Activated CD4-positive, alpha-beta T cell treated with anti-CD3 and anti-CD28 coated beads, Interleukin-2, amount 10 ng/mL, durations not matched to agents 7 days and 5 days (primary cell): ENCODE data around the gene POTEF. TPM values are rescaled to one million over a fixed set of nuclear protein-coding genes. Genes with fewer than 3 reads are reported as not detected.
"Not testable (repeated sequence)": the region's sequence is repeated elsewhere in the genome, so short reads cannot be mapped to it uniquely, and the experiment has no call there.

Experiments
- CTCF ChIA-PET: fragments of 350-600 bp; sonication (Branson Sonifier 250); formaldehyde crosslinking; loops from one replicate; lab custom pipeline; 2021; ENCODE audit warnings: antibody characterized with exemption; lab: Charles Lee
- POLR2A ChIA-PET: fragments of 350-600 bp; sonication (Branson Sonifier 250); formaldehyde crosslinking; loops from one replicate; lab custom pipeline; 2021; ENCODE audit warnings: antibody characterized with exemption; lab: Charles Lee
- DNase-seq: peaks from one replicate; pipeline ENCODE4 v3.0.0-alpha.2; 2020
- H3K27ac Mint-ChIP-seq: one replicate; pipeline ENCODE4 v1.8.0; 2021; ENCODE audit warnings: mild to moderate bottlenecking, moderate library complexity, mixed read lengths
- H3K27me3 Mint-ChIP-seq: one replicate; pipeline ENCODE4 v1.8.0; 2021; ENCODE audit warnings: mixed read lengths
- H3K36me3 Mint-ChIP-seq: one replicate; pipeline ENCODE4 v1.8.0; 2021; ENCODE audit warnings: low read depth, mixed read lengths
- H3K4me1 Mint-ChIP-seq: one replicate; pipeline ENCODE4 v1.8.0; 2021; ENCODE audit warnings: mixed read lengths
- H3K4me3 Mint-ChIP-seq: one replicate; pipeline ENCODE4 v1.8.0; 2021; ENCODE audit warnings: mild to moderate bottlenecking, moderate library complexity, mixed read lengths
- H3K9me3 Mint-ChIP-seq: one replicate; pipeline ENCODE4 v1.8.0; 2021; ENCODE audit warnings: mixed read lengths
- total RNA-seq, 2 experiments: library from RNA; stranded (reverse); gene quantifications; one replicate each; pipeline ENCODE4 v1.2.3, GENCODE V29; 2021

POTEF gene
- total RNA-seq, 2 experiments from 2014 or later, result not detected

DNA sequence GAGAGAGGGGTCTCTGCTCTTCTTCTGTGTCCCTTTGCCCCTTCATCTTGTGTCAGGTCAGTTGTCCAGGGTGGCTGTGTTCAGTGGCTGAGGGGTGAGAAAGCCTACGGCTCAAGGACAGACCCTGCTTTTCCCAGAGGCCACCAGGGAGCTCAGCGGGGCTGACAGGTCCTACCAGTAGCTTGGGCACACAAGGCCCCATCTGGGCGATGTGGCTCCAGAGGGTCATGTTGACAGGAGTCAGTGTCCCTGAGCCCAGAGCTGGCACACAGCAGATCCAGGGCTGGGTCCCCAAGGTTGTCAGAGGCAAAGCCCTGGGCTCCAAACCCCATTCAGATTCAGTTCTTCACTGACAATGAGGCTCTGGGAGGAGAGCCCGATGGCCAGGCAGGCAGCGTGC is 8.1 kb upstream of the POTEF start:
- H3K36me3 Mint-ChIP-seq, DNase-seq, POLR2A ChIA-PET, H3K27ac Mint-ChIP-seq, CTCF ChIA-PET, H3K4me1 Mint-ChIP-seq, H3K9me3 Mint-ChIP-seq, H3K27me3 Mint-ChIP-seq, H3K4me3 Mint-ChIP-seq: not testable (repeated sequence)

DNA sequence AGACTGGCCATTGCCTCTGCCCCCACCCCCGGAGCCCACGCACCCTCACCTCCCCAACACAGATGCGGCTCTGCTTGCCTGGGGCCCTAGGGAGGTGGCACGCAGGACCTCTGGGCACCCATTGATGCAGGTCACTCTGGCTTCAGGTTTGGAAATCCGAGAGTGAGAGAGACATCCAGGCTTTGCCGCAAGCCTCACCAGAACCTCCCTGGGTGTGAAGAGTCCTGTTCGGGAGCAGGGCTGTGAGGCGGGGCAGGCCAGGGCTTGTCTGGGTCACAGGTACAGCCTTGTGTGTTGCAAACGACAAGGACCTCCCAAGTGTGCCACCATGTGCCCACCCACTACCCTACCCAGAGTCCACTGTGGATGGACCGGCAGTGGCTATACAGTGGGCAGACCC is 7.5 kb upstream of the POTEF start:
- H3K36me3 Mint-ChIP-seq, H3K27me3 Mint-ChIP-seq, H3K4me3 Mint-ChIP-seq, DNase-seq, H3K27ac Mint-ChIP-seq, POLR2A ChIA-PET, CTCF ChIA-PET, H3K9me3 Mint-ChIP-seq, H3K4me1 Mint-ChIP-seq: not testable (repeated sequence)

DNA sequence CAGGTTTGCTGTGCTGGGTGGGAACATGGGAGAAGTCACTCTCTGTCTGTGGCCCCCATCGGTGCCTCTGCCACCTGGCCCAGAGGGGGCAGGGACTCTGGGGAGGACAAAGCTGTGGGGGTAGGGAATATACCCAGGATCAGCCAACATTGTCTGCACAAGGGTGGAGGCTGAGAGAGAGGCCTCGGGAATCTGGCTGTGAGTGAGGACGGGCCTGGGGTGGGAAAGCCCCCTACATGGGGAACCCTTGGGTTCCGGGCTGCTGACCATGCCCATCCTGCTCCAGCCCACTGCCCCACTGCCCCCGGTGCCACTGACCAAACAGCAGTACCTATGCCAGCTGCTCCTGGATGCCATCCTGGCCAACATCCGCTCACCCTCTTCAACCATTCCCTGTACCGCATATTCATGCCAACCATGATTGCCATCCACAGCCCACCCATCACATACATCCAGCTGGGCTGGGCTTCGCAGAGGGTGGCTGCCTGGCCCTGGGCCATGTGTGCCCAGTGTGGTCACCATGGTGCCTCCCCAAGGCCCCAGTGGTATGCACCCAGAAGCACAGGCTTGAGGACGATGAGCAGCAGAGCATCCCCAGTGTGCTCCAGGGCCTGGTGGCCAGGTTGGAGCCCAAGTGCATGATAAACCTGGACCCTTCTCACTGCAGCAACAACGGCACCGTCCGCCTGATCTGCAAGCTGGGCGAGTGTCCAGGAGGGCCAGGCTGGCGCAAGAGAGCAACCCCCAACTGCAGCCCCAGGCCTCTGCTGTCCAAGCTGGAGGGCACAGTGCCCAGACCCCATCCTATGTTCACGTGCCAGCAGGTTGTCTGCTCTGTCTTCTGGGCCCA is 6.9 kb upstream of the POTEF start:
- no peak for DNase-seq

DNA sequence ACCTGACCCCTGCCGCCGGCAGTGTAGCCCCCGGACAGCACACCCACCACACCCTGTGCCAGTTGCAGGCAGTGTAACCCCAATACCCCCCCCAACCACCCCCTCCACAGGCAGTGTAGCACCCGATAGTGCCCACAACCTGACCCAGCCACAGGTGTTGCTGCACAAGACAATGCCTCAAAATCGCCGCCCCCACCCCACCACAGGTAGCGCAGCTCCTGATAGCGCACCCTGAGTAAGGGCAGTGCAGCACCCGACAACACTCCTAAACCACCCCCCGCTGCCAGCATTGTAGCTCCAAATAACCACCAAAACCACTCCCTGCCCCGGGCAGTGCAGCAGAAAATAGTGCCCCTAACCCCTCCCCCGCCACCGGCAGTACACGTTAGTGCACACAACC is 558 bp downstream of the POTEF start:
- H3K27me3 Mint-ChIP-seq, H3K9me3 Mint-ChIP-seq, DNase-seq, CTCF ChIA-PET, H3K27ac Mint-ChIP-seq, H3K36me3 Mint-ChIP-seq, H3K4me3 Mint-ChIP-seq, POLR2A ChIA-PET, H3K4me1 Mint-ChIP-seq: not testable (repeated sequence)

More for the DNA sequence above, 6.9 kb upstream of the POTEF start:
- H3K27ac Mint-ChIP-seq, result no peak overlapping the region
- POLR2A ChIA-PET, result no interaction called here
- CTCF ChIA-PET, result no interaction called here
- no peak overlapping the region for H3K4me3 Mint-ChIP-seq
- no peaks in the 10 kb centered on the region for H3K36me3 Mint-ChIP-seq
- H3K27me3 Mint-ChIP-seq, result peaks cover 9% of the 10 kb centered on the region
- no peaks in the 10 kb centered on the region for H3K4me1 Mint-ChIP-seq
- H3K9me3 Mint-ChIP-seq, result no peaks in the 10 kb centered on the region

DNA sequence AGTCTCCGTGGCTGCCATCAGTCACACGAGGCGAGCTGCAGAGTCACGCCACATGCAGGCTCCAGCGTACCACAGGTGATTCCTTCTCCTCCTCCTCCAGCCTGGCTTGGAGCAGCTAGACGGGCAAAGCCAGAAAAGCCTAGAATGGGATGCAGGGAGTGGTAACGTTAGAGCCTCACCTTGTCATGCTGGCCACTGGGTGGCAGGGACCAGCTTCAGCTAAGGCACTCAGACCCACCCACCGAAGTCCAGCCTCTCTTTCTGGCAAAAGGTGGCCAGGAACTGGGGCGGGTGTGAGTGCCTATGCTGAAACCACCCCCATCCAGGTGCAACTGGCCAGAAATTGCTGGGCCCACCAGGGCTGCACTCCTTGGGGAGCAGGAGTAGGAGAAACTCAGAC is 1.3 kb downstream of the POTEF start:
- H3K36me3 Mint-ChIP-seq, H3K27ac Mint-ChIP-seq, DNase-seq, CTCF ChIA-PET, POLR2A ChIA-PET, H3K27me3 Mint-ChIP-seq, H3K4me1 Mint-ChIP-seq, H3K4me3 Mint-ChIP-seq, H3K9me3 Mint-ChIP-seq: not testable (repeated sequence)

DNA sequence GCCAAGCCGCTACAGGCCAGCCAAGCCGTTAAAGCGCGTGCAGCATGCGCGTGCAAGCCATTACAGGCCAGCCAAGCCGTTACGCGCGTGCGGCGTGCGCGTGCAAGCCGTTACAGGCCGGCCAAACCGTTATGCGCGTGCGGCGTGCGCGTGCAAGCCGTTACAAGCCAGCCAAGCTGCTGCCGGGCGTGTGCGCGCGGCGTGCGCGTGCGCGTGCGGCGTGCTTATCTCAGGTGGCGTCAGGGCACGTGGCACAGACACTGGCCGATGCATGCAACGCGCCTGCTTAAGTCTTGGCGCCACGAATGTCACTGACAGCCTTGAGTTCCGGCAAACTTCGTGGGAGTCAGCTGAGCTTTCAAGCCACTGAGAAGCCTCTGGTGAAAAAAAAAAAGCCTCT is 8.1 kb downstream of the POTEF start:
- POLR2A ChIA-PET, H3K27me3 Mint-ChIP-seq, H3K4me3 Mint-ChIP-seq, CTCF ChIA-PET, H3K4me1 Mint-ChIP-seq, H3K36me3 Mint-ChIP-seq, DNase-seq, H3K9me3 Mint-ChIP-seq, H3K27ac Mint-ChIP-seq: not testable (repeated sequence)

GRCh38 chr2:130102597-130103363 is 26.2 kb downstream of the POTEF start:
- H3K27ac Mint-ChIP-seq, H3K9me3 Mint-ChIP-seq, H3K36me3 Mint-ChIP-seq, CTCF ChIA-PET, POLR2A ChIA-PET, DNase-seq, H3K27me3 Mint-ChIP-seq, H3K4me3 Mint-ChIP-seq, H3K4me1 Mint-ChIP-seq: not testable (repeated sequence)

DNA sequence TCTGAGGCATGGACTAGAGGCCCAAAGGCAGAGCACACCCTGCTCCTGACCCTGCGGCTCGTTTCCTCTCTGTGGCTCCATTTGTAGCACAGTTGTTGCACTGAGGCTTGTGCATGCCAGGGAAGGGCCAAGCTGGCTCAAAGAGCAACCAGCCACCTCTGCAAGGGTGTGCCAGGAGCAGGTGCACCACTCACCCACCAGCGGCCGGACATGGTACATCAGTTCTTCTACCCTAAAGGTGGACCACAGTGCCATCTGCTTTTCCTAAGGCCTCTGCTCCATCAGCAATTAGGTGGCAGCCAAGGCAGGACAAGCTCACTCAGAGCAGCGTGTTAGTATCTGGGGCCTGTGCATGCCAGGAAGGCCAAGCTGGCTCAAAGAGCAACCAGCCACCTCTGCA is 66.4 kb downstream of the POTEF start:
- CTCF ChIA-PET, H3K27me3 Mint-ChIP-seq, H3K4me1 Mint-ChIP-seq, H3K4me3 Mint-ChIP-seq, H3K27ac Mint-ChIP-seq, POLR2A ChIA-PET, H3K36me3 Mint-ChIP-seq, H3K9me3 Mint-ChIP-seq, DNase-seq: not testable (repeated sequence)

GRCh38 chr2:130059982-130060381 is 69.0 kb downstream of the POTEF start:
- H3K4me3 Mint-ChIP-seq, H3K36me3 Mint-ChIP-seq, H3K27me3 Mint-ChIP-seq, H3K9me3 Mint-ChIP-seq, DNase-seq, H3K4me1 Mint-ChIP-seq, H3K27ac Mint-ChIP-seq, POLR2A ChIA-PET, CTCF ChIA-PET: not testable (repeated sequence)

- POLR2A ChIA-PET, H3K4me1 Mint-ChIP-seq, H3K27me3 Mint-ChIP-seq: not testable (repeated sequence)
Observed at GRCh38 chr2:130056336-130056735, 72.7 kb downstream of the POTEF start.

DNA sequence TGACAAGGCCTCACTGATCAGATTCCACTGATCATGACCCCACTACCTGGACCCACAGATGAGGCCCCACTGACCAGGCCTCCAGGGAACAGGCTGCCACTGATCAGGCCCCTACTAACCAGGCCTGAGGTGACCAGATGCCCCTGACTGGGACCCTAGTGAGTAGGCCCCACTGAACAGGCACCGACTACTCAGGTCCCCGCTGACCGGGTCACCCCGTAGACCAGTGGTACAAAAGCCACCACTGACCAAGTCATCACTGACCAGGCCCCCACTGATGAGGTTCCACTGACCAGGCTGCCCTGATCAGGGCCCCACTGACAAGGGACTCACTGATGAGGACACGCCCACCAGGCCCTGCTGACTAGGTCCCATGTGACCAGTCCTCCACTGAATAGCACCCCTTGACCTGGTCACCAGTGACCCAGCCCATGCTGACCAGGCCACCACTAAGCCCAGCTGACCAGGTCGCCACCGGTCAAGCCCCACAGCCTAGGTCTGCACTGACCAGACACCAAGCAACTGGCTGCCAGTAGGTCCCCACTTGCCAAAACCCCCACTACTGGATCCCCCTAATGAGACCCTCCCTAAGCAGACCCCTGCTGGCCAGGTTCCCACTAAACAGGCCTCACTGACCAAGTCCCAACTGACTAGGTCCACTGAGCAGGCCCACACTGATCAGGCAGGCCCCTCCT is 75.7 kb downstream of the POTEF start:
- H3K4me1 Mint-ChIP-seq, H3K4me3 Mint-ChIP-seq, DNase-seq, H3K27me3 Mint-ChIP-seq, H3K36me3 Mint-ChIP-seq, POLR2A ChIA-PET, H3K27ac Mint-ChIP-seq, H3K9me3 Mint-ChIP-seq, CTCF ChIA-PET: not testable (repeated sequence)

More at GRCh38 chr2:130056336-130056735, 72.7 kb downstream of the POTEF start:
- H3K9me3 Mint-ChIP-seq, H3K36me3 Mint-ChIP-seq, H3K27ac Mint-ChIP-seq, DNase-seq, H3K4me3 Mint-ChIP-seq, CTCF ChIA-PET: not testable (repeated sequence)

DNA sequence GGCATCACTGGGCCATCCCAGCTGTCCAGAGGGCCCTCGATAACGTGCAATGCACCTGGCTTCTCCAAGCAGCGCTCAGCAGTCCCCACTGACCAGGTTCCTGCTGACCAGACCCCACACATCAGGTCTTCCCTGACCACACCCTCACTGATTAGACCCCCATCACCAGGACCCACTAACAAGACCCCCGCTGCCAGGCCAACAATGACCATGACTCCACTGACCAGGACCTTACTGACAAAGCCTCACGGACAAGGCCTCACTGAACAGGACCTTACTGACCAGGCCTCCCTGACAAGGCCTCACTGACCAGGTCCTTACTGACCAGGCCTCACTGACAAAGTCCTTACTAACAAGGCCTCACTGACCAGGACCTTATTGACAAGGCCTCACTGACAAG is 76.6 kb downstream of the POTEF start:
- H3K36me3 Mint-ChIP-seq, H3K4me3 Mint-ChIP-seq, CTCF ChIA-PET, H3K4me1 Mint-ChIP-seq, H3K9me3 Mint-ChIP-seq, DNase-seq, POLR2A ChIA-PET, H3K27ac Mint-ChIP-seq, H3K27me3 Mint-ChIP-seq: not testable (repeated sequence)

DNA sequence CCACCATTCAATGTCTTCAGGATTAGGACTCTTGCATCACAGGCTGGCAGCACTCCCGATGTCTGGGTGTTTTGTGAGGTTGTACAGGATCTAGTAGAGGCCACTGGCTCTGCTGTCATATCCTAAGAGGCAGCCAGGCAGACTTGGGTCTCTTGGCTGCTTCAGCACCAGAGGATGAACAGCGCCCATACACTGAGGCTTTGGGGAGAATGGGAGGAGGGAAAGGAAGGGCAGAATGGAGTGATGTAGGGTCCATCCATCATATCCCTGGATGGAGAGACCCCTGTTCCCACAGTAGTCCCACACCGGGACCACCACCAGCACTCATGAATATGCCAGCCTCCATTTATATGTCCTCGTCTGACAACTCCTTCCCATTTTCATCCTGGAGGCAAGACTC is 80.6 kb downstream of the POTEF start:
- H3K4me3 Mint-ChIP-seq, CTCF ChIA-PET: not testable (repeated sequence)

More for the DNA sequence above, 80.6 kb downstream of the POTEF start:
- H3K27ac Mint-ChIP-seq, H3K27me3 Mint-ChIP-seq, H3K36me3 Mint-ChIP-seq, H3K9me3 Mint-ChIP-seq, H3K4me1 Mint-ChIP-seq, POLR2A ChIA-PET, DNase-seq: not testable (repeated sequence)
